CD4-positive, alpha-beta T cell treated with Interleukin-2 at 100 ng/mL for 4 hours (primary cell): Measurements from ENCODE around the gene MAGEF1.
"Not testable (repeated sequence)": the region's sequence is repeated elsewhere in the genome, so short reads cannot be mapped to it uniquely, and the experiment has no call there.

Source experiments
- DNase-seq: peaks from one replicate; pipeline ENCODE4 v3.0.0-alpha.2; 2020; ENCODE audit warnings: low spot score

MAGEF1 gene

GRCh38 chr3:184741798-184742675 is 30.2 kb upstream of the MAGEF1 start:
- no peak for DNase-seq

DNA sequence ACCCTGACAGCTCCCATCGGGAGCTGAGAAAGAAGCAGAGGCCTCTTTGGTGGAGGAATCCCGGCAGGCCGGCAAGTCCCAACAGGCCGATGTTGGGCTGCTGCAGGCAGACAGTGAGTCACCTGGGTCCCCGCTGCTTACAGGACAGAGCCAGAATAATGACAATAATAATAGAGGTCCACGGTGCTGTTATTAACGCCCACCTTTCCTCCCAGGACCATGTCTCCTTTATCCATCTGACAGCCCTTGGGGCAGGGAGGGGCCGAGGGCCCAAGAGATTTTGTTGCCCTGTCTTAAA is 29.3 kb upstream of the MAGEF1 start:
- DNase-seq, result no peak

DNA sequence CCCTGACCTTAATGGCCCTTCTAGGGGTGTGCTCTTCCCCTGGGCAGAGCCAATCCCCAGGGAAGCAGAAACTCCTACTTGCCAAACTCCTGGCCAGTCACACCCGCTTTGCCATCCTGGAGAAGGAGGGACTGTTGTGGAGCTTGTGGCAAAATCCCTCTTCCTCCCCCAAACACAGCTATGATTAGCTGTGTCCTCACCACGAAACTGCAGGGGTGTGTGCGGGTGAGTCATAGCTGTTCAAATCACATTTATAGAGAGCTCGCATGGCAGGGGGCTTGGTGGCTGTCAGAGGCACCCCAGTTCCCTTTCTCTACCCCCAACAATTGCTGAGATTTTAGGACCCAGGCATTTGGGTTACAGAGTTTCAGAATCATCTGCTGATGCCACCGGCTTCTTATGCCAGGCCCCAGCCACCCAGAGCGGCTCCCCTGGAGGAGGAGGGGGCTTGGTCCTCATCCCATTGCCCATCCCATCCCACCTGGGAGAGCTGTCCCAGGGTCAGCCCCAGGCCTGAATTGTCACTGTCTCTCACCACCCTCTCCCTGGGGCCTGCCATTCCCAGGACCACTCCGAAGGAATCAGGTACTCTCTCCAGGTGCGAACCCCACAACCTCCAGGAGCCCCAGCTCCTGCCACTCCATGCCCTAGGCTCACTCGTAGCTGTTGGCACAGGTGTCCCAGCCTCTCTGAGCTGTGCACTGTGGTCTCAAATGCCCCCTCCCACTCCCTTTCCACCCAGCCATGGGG is 28.8 kb upstream of the MAGEF1 start:
- no peak for DNase-seq

DNA sequence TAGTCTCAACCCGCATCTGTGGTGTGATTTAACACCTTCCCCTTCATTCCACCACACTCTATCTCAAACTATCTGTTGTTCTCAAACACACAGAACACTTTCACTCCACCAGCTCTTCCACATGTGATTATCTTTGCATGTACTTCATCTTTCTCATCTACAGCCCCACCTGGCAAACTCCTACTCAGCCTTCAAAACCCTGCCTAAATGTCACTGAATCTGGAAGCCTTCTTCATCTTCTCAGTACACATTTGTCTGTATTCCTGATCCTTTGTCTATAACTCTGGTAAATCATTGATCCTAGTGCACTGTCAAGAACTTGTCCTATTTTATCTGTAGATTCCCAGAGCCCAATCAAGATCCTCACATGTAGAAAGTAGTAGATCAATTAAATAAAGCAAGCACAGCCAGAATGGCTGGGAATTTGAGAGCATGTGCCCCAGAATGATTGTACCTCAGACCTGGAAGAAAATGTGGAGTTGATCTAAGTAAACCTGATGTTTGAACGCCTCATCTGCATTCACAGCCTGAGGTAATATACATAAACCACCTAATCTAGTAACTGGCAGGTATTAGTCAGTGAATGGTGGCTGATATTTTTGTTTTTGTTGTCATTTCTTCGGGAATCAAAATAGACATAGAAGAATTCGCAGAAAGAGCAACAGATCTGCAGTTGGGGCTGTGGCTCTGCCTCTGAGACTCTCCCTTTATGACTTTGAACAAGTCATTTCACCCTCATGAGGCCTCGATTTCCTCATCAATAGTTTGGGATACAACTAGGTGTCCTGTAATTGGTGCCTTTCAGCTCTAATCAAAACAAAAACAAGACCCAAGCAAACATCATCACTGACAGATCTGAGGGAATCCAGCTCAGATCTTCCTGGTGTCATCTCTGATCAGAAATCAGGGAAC is 28.0 kb upstream of the MAGEF1 start:
- DNase-seq, result no peak

- no peak for DNase-seq
Observed at GRCh38 chr3:184738982-184739381, 27.1 kb upstream of the MAGEF1 start.

DNA sequence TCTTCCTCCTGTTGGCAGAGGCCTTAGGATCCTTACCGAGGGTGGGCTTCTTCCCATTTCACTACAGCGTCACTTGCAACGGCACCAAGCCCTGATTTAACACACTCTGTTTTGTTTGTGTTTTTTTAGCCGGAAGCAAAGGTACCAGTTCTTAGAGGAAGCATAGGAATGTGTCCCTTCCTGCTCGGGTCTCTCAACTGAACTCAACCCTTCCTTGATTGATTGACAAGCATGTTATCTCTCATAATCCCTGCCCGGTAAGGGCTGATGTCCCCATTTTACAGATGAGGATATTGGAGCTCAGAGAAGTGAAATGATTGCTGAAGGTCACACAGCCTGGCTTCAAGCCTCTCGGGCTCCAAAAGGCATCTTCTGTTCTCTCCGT is 26.6 kb upstream of the MAGEF1 start:
- DNase-seq, result no peak

GRCh38 chr3:184737641-184738505 is 26.0 kb upstream of the MAGEF1 start:
- no peak for DNase-seq

GRCh38 chr3:184737063-184737462 is 25.2 kb upstream of the MAGEF1 start:
- DNase-seq, result no peak

DNA sequence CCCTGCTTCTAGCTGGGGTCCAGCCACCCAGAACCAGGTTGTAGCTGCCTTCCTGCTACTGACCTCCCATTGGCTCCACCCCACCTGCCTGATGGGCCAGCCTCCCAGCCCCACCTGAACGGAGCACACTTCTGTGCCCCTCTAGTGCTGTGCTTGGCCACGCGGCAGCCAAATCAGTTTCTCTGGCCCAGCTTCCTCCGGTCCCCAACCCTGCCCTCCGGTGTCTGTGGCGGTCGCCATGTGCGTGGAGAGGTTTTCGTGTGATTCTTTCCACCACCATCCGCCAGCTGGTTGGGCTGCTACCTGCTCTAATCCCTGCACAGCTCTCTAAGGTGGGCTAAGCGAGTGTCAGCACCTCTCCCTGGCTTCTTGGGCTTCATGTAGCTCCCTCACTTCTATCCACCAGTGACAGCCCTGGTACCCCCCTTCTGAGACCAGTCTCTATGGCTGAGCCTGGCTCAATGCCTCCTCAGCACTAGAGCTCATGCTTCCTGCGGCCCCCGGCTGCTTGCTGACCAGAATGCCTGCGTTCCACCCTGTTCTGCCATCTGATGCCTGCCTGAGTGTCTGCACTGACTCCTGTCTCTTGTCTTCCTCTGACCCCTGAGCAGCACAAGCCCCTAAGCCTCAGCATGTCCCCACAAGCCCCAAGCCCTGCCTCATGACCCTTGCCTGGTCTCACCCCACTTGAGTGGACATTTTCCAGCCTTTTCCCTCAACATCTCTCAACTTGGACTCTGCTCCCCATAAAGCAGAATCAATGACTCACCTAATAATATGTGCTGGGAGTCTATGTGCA is 23.2 kb upstream of the MAGEF1 start:
- no peak for DNase-seq

DNA sequence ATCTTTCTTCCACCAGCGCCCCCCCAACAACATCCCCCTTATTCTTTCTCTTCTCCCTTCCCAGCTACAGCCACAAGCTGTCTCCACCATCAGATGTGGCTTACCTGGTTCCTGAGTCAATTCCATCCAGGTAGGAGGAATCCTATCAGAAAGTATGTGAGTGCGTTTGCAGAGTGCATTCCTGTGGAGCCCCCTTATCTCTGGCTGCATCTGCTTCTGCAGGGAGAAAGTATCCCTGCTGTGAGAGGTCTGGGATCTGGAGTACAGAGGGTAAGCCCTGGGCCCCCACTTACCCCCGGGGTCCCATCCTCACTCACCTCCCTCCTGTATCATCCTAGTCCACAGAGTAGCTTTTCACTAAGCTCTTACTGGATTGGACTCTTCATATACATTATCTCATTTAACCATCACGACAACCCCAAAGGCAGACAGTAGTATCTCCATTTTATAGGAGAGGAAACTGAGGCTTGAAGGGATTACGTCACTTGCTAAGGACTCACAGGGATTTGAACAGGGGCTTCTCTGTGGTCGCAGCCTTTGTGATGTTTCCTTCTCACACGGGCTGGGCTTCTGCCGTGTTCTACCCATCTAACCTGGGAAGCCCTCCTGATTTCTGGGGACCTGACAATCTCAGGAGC is 22.2 kb upstream of the MAGEF1 start:
- no peak for DNase-seq

DNA sequence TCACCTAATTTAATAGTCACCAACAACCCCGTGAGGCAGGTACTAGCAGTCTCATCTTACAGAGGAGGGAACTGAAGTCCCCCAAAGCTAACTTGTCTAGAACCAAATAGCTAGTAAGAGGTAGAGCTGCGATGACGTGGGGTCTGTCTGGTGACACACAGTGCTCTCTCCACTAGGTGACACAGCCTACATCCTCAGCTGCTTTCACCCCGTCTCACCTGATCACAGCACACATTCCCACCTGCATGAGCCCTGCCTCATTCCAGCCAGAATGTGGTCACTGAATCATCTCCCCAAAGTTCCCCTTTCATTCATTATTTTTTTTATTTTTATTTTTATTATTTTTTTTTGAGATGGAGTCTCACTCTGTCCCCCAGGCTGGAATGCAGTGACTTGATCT is 21.3 kb upstream of the MAGEF1 start:
- no peak for DNase-seq

DNA sequence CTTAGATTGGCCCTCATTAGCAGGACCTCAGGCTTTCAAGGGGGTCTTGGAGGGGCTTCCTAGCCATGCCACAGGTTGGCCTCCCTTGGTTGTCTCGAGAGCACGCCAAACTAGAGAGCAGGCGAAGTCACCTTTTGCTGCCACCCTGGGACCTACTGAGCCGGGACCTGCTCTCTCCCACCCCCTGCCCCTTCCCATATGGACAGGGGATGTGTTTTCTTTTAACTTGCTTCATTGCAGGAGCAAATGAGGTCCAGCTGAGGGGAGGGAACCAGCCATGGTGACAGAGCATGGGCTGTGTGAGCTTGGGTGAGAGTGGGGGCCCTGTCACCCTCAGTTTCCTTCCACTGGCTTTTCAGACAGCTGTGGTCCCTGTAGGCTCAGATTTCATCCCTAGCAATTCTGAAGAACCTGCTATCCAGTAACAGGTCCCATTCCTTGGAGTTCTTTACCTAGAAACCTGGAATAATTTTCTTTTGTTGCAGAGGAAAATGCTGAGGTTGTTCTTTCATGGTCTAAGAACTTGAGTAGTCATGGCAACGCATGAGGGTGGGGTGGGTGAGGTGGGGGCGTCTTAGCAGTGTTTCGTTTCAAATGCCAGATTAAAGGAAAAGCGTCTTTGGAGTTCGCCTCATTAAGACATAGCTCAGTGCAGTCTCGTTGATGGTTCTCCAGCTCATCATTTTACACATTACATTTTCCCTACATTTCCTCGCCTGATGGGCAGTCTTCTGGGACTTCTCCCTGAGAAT is 20.1 kb upstream of the MAGEF1 start:
- DNase-seq, result no peak

DNA sequence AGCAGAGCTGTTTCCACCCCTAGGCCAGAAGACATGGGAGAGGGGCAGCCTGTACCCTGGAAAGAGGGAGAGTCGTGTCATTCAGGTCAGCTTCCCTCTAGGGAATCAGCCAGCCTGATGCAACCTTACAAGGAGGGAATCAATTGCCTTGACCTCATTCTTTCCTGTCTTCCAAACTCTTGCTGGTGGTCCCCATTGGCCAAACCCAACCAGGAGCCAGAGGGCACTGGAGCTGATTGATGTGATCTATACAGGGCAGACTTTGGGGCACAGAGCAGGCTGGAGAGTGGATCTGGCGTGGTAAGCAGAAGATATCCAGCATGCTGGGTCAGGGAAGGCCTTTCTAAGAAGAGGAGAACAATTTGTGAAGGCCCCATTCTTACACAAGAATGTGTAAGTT is 19.1 kb upstream of the MAGEF1 start:
- DNase-seq, result no peak

DNA sequence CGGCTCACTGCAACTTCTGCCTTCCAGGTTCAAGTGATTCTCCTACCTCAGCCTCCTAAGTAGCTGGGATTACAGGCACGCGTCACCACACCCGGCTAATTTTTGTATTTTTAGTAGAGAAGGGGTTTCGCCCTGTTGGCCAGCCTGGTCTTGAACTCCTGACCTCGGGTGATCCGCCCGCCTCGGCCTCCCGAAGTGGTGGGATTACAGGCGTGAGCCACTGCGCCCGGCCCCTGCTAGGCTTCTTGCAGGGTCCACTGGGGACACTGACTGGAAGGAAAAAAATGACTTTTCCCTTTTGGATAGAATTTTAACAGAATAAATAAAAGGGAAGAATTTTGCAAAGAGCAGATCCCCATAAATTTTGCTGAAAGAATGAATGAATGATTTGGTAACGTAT is 17.3 kb upstream of the MAGEF1 start:
- DNase-seq, result not testable (repeated sequence)

DNA sequence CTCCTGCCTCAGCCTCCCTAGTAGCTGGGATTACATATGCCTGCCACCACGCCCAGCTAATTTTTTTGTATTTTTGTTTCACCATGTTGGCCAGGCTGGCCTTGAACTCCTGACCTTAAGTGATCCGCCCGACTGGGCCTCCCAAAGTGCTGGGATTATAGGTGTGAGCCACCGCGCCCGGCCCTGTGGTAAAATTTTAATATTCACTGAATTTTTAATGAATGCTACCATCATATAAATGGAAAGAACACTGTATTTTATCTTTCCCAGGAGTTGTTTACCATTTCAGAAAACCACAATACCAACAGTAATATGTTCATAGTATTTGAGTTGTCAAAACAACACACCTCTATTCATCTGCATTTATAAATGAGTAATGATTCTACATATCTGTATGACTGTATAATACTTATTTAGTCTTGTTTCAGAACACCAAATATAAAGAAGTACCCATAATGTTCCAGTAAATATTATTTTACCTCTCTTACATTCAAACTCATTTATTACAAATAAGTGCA is 16.2 kb upstream of the MAGEF1 start:
- DNase-seq, result no peak

DNA sequence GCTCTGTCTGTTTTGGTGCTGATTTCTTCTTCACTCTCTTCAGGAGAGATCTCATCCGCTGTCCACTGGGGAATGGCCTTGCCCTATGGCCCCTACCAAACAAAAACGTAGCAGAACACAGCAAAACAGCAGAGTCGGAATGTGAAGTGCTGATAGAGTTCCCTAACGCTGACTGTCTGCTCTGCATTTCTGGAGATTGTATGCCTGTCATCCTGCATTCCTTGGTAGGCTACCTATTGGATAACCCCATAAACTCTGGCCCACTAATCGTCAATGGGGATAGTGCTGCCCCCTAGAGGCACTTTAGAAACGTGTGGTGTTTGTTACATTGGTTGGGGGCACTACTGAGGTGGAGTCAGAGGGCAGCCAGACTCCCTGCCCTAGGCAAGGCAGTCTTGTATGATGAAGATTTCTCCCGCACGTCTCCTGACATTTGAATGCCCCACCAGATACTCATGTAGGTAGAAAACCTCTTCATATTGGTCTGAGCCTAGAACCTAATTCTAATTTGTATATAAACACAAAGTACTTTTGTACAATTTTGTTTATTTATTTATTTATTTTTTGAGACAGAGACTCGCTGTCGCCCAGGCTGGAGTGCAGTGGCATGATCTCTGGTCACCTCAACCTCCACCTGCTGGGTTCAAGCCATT is 15.6 kb upstream of the MAGEF1 start:
- peak; percentile 53 for DNase-seq

GRCh38 chr3:184726497-184726896 is 14.6 kb upstream of the MAGEF1 start:
- no peak for DNase-seq

- DNase-seq, result no peak
Observed at GRCh38 chr3:184725176-184725719, 13.4 kb upstream of the MAGEF1 start.
